WERI-Rb-1 (cell line): ENCODE measurements around the gene ZMIZ2.

Source experiments
- DNase-seq: peaks from one replicate; pipeline ENCODE4 v3.0.0-alpha.2; 2020
- H3K27ac ChIP-seq: fragments of 250-450 bp; sonication (Bioruptor Pico); 2 replicates; pipeline ENCODE4 v1.5.1; 2020; ENCODE audit warnings: mild to moderate bottlenecking, moderate library complexity
- H3K27me3 ChIP-seq: fragments of 250-450 bp; sonication (Bioruptor Pico); 2 replicates; pipeline ENCODE4 v1.5.1; 2021; ENCODE audit warnings: mild to moderate bottlenecking, low read depth, moderate library complexity; ENCODE audit not compliant: insufficient read depth, severe bottlenecking
- H3K36me3 ChIP-seq: fragments of 250-450 bp; sonication (Bioruptor Pico); 2 replicates; pipeline ENCODE4 v1.5.1; 2020; ENCODE audit warnings: mild to moderate bottlenecking, moderate library complexity
- H3K4me3 ChIP-seq: 2 replicates; pipeline ENCODE4 v1.5.1; 2011; ENCODE audit warnings: low read depth, mild to moderate bottlenecking, control low read depth, low read length
- H3K9me3 ChIP-seq: fragments of 250-450 bp; sonication (Bioruptor Pico); 2 replicates; pipeline ENCODE4 v1.5.1; 2021; ENCODE audit warnings: mild to moderate bottlenecking, moderate library complexity; ENCODE audit not compliant: severe bottlenecking
- TF ChIP-seq, protein P1 (sequence below): IDR thresholded peaks from 2 replicates; pipeline ENCODE4 v1.5.1; 2011; ENCODE audit warnings: low read depth, mild to moderate bottlenecking, control low read depth, inconsistent platforms, low read length

The ZMIZ2 gene

GRCh38 chr7:44762726-44763522 is 14.3 kb downstream of the ZMIZ2 start:
- DNase-seq = no peak
- Histone ChIP-seq H3K27ac (no peak overlapping the region), H3K4me3 (no peak overlapping the region), H3K9me3 (no peaks in the 10 kb centered on the region), H3K27me3 (no peaks in the 10 kb centered on the region), H3K36me3 (peaks cover 72% of the 10 kb centered on the region)
- TF ChIP-seq, protein P1, sequence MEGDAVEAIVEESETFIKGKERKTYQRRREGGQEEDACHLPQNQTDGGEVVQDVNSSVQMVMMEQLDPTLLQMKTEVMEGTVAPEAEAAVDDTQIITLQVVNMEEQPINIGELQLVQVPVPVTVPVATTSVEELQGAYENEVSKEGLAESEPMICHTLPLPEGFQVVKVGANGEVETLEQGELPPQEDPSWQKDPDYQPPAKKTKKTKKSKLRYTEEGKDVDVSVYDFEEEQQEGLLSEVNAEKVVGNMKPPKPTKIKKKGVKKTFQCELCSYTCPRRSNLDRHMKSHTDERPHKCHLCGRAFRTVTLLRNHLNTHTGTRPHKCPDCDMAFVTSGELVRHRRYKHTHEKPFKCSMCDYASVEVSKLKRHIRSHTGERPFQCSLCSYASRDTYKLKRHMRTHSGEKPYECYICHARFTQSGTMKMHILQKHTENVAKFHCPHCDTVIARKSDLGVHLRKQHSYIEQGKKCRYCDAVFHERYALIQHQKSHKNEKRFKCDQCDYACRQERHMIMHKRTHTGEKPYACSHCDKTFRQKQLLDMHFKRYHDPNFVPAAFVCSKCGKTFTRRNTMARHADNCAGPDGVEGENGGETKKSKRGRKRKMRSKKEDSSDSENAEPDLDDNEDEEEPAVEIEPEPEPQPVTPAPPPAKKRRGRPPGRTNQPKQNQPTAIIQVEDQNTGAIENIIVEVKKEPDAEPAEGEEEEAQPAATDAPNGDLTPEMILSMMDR = no peak

GRCh38 chr7:44764081-44764480 is 15.4 kb downstream of the ZMIZ2 start:
- TF ChIP-seq, protein P1 = no peak
- no peak for DNase-seq
- H3K27me3 ChIP-seq = no peaks in the 10 kb centered on the region
- no peak overlapping the region for H3K27ac ChIP-seq
- H3K4me3 ChIP-seq = no peak overlapping the region
- H3K36me3 ChIP-seq = peaks cover 72% of the 10 kb centered on the region
- no peaks in the 10 kb centered on the region for H3K9me3 ChIP-seq

DNA sequence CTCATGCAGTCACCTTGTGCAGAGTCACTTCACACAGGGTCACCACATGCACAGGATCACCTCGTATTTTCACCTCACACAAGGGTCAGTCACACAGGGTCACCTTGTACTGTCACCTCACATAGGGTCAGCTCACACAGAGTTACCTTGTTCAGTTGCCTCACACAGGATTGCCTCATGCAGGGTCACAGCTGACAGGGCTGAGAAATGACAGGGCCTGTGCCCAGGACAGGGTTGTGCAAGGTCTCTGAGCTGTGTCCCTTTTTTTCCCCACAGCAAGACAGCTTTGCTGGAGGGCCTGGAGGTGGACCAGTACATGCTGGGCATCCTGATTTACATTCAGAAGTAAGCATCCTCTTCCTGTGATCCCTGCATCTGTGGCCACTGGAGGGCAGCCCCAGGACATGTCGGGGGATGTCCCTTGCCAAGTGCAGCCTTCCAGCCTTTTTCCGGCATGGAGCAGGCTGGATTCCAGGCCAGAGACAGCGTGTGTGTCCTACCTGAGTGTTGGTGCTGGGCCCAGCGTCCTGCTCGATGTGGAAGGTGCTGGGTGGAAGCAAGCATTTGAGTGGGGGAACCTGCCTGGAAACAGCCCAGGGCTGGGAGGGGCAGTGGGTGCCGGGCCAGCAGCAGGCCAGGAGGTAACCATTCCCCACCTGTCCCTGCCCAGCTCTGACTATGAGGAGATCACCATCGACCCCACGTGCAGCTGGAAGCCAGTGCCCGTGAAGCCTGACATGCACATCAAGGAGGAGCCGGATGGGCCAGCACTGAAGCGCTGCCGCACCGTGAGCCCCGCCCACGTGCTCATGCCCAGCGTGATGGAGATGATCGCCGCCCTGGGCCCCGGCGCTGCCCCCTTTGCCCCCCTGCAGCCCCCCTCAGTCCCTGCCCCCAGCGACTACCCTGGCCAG is 16.3 kb downstream of the ZMIZ2 start:
- TF ChIP-seq, protein P1 = peak; percentile 38
- Histone ChIP-seq H3K9me3 (no peaks in the 10 kb centered on the region), H3K36me3 (peaks cover 68% of the 10 kb centered on the region), H3K27ac (no peak overlapping the region), H3K4me3 (no peak overlapping the region), H3K27me3 (no peaks in the 10 kb centered on the region)
- DNase-seq = peak; percentile 30

DNA sequence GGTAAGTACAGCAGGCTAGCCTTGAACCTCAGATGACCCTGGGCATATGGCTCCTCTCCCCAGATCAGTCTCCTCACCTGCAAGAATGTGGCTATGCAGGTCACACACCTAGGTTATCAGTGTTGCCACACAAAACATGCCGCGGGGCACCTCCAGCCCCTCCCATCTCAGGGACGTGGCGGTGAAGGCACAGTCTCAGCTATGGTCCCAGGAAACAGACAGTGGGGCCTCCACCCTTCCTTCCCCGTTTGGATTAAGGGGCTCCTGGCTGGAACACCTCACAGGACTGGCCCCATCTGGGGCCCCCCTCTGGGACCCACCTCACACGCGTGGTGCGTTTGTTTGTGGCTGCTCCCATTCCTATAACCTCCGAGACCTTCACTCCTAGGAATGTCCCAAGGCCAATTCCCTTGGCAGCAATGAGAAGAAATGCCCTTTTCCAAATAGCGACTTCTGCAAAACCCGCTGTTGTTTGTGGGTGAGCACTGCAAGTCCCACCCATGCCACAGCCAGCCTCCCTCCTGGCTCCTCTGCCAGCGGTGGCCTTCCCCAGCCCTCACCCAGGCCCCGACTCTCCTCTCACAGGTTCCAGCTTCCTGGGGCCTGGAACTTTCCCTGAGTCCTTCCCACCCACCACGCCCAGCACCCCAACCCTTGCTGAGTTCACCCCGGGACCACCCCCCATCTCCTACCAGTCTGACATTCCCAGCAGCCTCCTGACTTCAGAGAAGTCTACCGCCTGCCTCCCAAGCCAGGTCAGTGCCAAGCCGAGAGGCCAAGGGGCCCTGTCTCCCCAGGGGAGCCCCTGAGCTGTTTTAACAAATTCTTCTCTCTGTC is 17.1 kb downstream of the ZMIZ2 start:
- H3K4me3 ChIP-seq = no peak overlapping the region
- no peaks in the 10 kb centered on the region for H3K27me3 ChIP-seq
- peaks cover 62% of the 10 kb centered on the region for H3K36me3 ChIP-seq
- DNase-seq = no peak
- TF ChIP-seq, protein P1 = no peak
- H3K27ac ChIP-seq = no peak overlapping the region
- no peaks in the 10 kb centered on the region for H3K9me3 ChIP-seq

DNA sequence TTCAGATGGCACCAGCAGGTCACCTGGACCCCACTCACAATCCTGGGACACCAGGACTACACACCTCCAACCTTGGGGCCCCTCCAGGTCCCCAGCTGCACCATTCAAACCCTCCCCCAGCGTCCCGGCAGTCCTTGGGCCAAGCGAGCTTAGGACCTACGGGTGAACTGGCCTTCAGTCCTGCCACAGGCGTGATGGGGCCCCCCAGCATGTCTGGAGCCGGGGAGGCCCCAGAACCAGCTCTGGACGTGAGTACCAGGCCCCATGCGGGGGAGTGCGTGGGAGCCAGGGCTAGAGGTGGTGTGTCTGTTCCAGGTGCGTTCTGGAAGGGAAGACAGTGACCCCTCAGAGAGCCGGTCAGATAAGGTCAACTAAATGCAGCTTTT is 17.8 kb downstream of the ZMIZ2 start:
- no peak for DNase-seq
- Histone ChIP-seq H3K4me3 (no peak overlapping the region), H3K36me3 (peaks cover 56% of the 10 kb centered on the region), H3K27ac (no peak overlapping the region), H3K27me3 (no peaks in the 10 kb centered on the region), H3K9me3 (no peaks in the 10 kb centered on the region)
- TF ChIP-seq, protein P1 = no peak
